ENCODE measurements around the gene RPTN. TPM values are rescaled to one million over a fixed set of nuclear protein-coding genes. Genes with fewer than 3 reads are reported as not detected.

RPTN gene
- total and polyA plus RNA-seq, 2 of the 4 experiments (the other 2 are of a cell fraction) = not detected

- no peak for TF ChIP-seq RCOR1 (IDR thresholded peaks at IDR 0.05; ENCODE audit: insufficient replicate concordance, low read length)
- dilution Hi-C loops (cut with HindIII; ENCODE audit: low sequenced_read_pairs, unreplicated experiment) (no loop called here), in situ Hi-C loops (cut with MboI; ENCODE audit: low sequenced_read_pairs) (no loop called here), intact Hi-C loops (cut with micrococcal nuclease) (no loop called here)
- Histone ChIP-seq H4K5ac (ENCODE audit: low read depth, low read length) (no peak overlapping the region), H3K18ac (ENCODE audit: low read depth, low read length) (no peak overlapping the region), H3K4me3 (ENCODE audit: insufficient read depth, low read depth, low read length) (no peak overlapping the region), H3K23ac (ENCODE audit: low read depth, low read length) (no peak overlapping the region), H3K56ac (ENCODE audit: extremely low read depth, insufficient read depth, low read length) (no peak overlapping the region), H3K14ac (replicated peaks; ENCODE audit: low read depth, low read length) (no peak overlapping the region), H2BK5ac (ENCODE audit: low read depth, low read length, poor library complexity, severe bottlenecking) (no peak overlapping the region), H2AK9ac (replicated peaks; ENCODE audit: low read depth, low read length, poor library complexity) (no peak overlapping the region), H2BK120ac (ENCODE audit: low read depth, low read length) (no peak overlapping the region), H2AK5ac (ENCODE audit: low read depth, low read length) (no peak overlapping the region), H2BK15ac (ENCODE audit: low read depth, low read length) (no peak overlapping the region), H2AFZ (replicated peaks; ENCODE audit: low read length, poor library complexity) (no peak overlapping the region), H3K9me3 (ENCODE audit: control insufficient read depth, insufficient read depth, low read length) (peaks cover 2% of the 10 kb centered on the region; the same call in 1 of the 2 replicates), H3K27me3 (ENCODE audit: control insufficient read depth, insufficient read depth, low read length) (no peaks in the 10 kb centered on the region; the same call in 1 of the 2 replicates), H3K4me2 (ENCODE audit: low read depth, low read length) (no peak overlapping the region), H3K27ac (ENCODE audit: insufficient read depth, low read length) (no peak overlapping the region), H2BK20ac (ENCODE audit: low read depth, low read length) (no peak overlapping the region), H3K4ac (ENCODE audit: low read depth, low read length) (no peak overlapping the region), H3K4me1 (ENCODE audit: control insufficient read depth, insufficient read depth, low read length) (no peaks in the 10 kb centered on the region), H4K20me1 (ENCODE audit: insufficient read depth, low read length) (no peaks in the 10 kb centered on the region), H4K91ac (ENCODE audit: insufficient read depth, low read depth, low read length) (no peak overlapping the region), H3K36me3 (ENCODE audit: control insufficient read depth, insufficient read depth, low read length) (no peaks in the 10 kb centered on the region), H3K9me1 (ENCODE audit: insufficient read depth, low read length) (no peaks in the 10 kb centered on the region), H4K8ac (ENCODE audit: low read depth in 2 of 2, low read length in 2 of 2) (no peak overlapping the region), H3K79me1 (ENCODE audit: low read depth in 1 of 2, low read length in 2 of 2) (no peaks in the 10 kb centered on the region), H3K9ac (ENCODE audit: low read depth, low read length) (no peak overlapping the region)
- CTCF ChIA-PET = no interaction called here
- POLR2A ChIA-PET (ENCODE audit: unreplicated experiment) = no interaction called here
- 17% methylated on average over 2 of the region's 3 CpGs; no CpG with 5 or more reads in 1 of the 2 experiments for WGBS, 2 experiments (ENCODE audit: extremely low coverage in 2 of 2, insufficient read length in 1 of 2)
- DNase-seq (no peak), ATAC-seq (ENCODE audit: low read depth) (no peak)
- BruUV-seq (replicated peaks) = no TSS peak
Observed at GRCh38 chr1:152148051-152148450, 11.0 kb downstream of the RPTN start.

Measured in IMR-90 (cell line).